Measurements from ENCODE around the gene SRRD. TPM values are rescaled to one million over a fixed set of nuclear protein-coding genes. Genes with fewer than 3 reads are reported as not detected.

Gene SRRD
- total and polyA plus RNA-seq, 2 of the 13 experiments (the other 11 are each of a cell fraction or from before 2014, with no cell fraction given) = 22.8 to 36.6 TPM

DNA sequence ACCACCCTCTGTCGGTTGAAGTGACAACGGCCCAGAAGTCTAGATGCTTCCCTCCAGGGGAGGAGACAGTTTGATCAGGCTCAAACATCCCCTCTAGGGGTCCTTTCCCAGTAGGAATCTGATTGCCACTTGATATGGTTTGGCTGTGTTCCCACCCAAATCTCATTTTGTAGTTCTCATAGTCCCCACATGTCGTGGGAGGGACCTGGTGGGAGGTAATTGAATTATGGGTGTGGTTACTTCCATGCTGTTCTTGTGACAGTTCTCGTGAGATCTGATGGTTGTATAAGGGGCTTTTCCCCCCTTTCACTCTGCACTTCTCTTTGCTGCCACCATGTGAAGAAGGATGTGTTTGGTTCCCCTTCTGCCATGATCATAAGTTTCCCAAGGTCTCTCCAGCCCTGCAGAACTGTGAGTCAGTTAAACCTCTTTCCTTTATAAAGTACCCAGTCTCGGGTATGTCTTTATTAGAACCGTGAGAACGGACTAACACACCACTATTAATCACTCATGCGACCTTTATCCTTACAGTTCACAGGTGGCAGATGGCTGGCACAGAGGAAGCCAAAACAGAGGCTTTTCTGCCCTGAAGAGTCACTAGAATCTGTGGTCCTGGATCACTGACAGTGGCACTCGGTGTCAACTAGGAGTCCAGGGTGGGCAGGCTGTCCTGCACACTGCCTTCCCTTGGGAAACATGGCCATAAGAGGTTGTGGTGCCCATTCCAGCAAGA is 33.1 kb upstream of the SRRD start:
- Histone ChIP-seq H3K36me3 (replicated peaks in 1 of 2; ENCODE audit: control insufficient read depth in 1 of 2, insufficient read depth in 2 of 2, low read length in 2 of 2) (peaks cover 9 to 33% of the 10 kb centered on the region in 2 experiments), H3K79me2 (ENCODE audit: insufficient read depth, low read length) (no peaks in the 10 kb centered on the region), H2AFZ (ENCODE audit: low read length) (no peak overlapping the region), H3K4me2 (ENCODE audit: low read depth, low read length) (no peak overlapping the region), H4K20me1 (ENCODE audit: insufficient read depth, low read length) (no peaks in the 10 kb centered on the region), H3K9me3 (ENCODE audit: low read length) (no peaks in the 10 kb centered on the region), H3K4me1 (ENCODE audit: insufficient read depth, low read length) (no peaks in the 10 kb centered on the region), H3K27me3 (ENCODE audit: control insufficient read depth in 1 of 2, insufficient read depth in 2 of 2, low read length in 2 of 2) (no peaks in the 10 kb centered on the region), H3K4me3 (replicated peaks in 1 of 3; ENCODE audit: insufficient read depth in 1 of 3, low read depth in 2 of 3, low read length in 3 of 3) (no peak overlapping the region), H3K9ac (ENCODE audit: insufficient read depth, low read depth, low read length) (no peak overlapping the region), H3K27ac (ENCODE audit: extremely low read length, insufficient read depth, low read length) (no peak overlapping the region)
- no TSS peak for BruUV-seq (replicated peaks)
- 93% methylated on average over 8 of the region's 9 CpGs for WGBS (ENCODE audit: low lambda C conversion rate)
- ATAC-seq = no peak
- intact Hi-C loops (cut with micrococcal nuclease; ENCODE audit: unreplicated experiment) = no loop called here
- no peak for FAIRE-seq
- ChIA-PET POLR2A (no interaction called here), CTCF (ENCODE audit: low intra/inter-chr PET ratio, low total read pairs) (no interaction called here)
- in situ Hi-C loops (cut with HindIII; ENCODE audit: extremely low pct_ligation_motif_present, low pct_unique_long_range_greater_than_20kb) = no loop called here
- no peak for TF ChIP-seq ISX (CRISPR knock-in tag; conservative IDR thresholded peaks at IDR 0.05)
- no peak for TF ChIP-seq ZNF337 (CRISPR knock-in tag; IDR thresholded peaks at IDR 0.05; ENCODE audit: borderline replicate concordance, low read depth)
- TF ChIP-seq, protein P1, sequence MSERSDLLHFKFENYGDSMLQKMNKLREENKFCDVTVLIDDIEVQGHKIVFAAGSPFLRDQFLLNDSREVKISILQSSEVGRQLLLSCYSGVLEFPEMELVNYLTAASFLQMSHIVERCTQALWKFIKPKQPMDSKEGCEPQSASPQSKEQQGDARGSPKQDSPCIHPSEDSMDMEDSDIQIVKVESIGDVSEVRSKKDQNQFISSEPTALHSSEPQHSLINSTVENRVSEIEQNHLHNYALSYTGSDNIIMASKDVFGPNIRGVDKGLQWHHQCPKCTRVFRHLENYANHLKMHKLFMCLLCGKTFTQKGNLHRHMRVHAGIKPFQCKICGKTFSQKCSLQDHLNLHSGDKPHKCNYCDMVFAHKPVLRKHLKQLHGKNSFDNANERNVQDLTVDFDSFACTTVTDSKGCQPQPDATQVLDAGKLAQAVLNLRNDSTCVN (CRISPR knock-in tag; IDR thresholded peaks at IDR 0.05; ENCODE audit: borderline replicate concordance) = no peak
- TF ChIP-seq, protein P2, sequence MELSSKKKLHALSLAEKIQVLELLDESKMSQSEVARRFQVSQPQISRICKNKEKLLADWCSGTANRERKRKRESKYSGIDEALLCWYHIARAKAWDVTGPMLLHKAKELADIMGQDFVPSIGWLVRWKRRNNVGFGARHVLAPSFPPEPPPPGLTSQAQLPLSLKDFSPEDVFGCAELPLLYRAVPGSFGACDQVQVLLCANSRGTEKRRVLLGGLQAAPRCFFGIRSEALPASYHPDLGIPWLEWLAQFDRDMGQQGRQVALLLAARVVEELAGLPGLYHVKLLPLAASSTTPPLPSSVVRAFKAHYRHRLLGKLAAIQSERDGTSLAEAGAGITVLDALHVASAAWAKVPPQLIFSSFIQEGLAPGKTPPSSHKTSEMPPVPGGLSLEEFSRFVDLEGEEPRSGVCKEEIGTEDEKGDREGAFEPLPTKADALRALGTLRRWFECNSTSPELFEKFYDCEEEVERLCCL (CRISPR knock-in tag; IDR thresholded peaks at IDR 0.05; ENCODE audit: borderline replicate concordance) = no peak
- TF ChIP-seq NCOA1 (CRISPR knock-in tag; IDR thresholded peaks at IDR 0.05) = no peak
- TF ChIP-seq KLF13 (CRISPR knock-in tag; IDR thresholded peaks at IDR 0.05) = no peak
- no peak for TF ChIP-seq ATRX (CRISPR knock-in tag; IDR thresholded peaks at IDR 0.05; ENCODE audit: borderline replicate concordance)
- no peak for TF ChIP-seq MEIS2 (CRISPR knock-in tag; IDR thresholded peaks at IDR 0.05)
- TF ChIP-seq ZNF558 (CRISPR knock-in tag; IDR thresholded peaks at IDR 0.05; ENCODE audit: borderline replicate concordance) = no peak
- DNase-seq (ENCODE audit: low spot score) = no peak
